ENCODE results near the gene ZNF516.

DNA sequence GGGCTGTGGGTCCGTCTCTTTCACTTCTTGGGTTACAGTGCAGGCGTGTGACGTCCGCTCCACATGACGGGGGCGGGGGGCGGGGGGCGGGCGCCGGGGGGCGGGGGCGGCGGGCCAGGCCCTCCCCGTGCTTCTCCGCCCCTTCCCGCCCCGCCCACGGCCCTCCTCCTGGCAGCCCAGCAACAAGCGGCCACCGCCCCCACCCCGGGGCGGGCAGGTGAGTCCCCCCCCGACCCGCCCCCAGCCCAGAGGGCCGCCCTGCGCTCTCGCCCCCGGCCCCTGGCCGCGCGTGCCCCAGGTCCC lies 3.6 kb downstream of the ZNF516 start:
- no peak for TF ChIP-seq EZH2 (IDR thresholded peaks at IDR 0.05; ENCODE audit: borderline replicate concordance)
- TF ChIP-seq, protein P1, sequence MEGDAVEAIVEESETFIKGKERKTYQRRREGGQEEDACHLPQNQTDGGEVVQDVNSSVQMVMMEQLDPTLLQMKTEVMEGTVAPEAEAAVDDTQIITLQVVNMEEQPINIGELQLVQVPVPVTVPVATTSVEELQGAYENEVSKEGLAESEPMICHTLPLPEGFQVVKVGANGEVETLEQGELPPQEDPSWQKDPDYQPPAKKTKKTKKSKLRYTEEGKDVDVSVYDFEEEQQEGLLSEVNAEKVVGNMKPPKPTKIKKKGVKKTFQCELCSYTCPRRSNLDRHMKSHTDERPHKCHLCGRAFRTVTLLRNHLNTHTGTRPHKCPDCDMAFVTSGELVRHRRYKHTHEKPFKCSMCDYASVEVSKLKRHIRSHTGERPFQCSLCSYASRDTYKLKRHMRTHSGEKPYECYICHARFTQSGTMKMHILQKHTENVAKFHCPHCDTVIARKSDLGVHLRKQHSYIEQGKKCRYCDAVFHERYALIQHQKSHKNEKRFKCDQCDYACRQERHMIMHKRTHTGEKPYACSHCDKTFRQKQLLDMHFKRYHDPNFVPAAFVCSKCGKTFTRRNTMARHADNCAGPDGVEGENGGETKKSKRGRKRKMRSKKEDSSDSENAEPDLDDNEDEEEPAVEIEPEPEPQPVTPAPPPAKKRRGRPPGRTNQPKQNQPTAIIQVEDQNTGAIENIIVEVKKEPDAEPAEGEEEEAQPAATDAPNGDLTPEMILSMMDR (IDR thresholded peaks at IDR 0.05; ENCODE audit: poor library complexity) = no peak

All from hepatocyte (in vitro differentiated cells).